HepG2 (cell line): ENCODE results near the gene RAB5B. TPM values are rescaled to one million over a fixed set of nuclear protein-coding genes. Genes with fewer than 3 reads are reported as not detected.

ENCODE experiments used
- BCLAF1 ChIP-seq: fragments of 450-650 bp; IDR thresholded peaks from 2 replicates; pipeline ENCODE4 v1.6.1; 2017; ENCODE audit warnings: mild to moderate bottlenecking
- ERF ChIP-seq: IDR thresholded peaks from 2 replicates; pipeline ENCODE4 v1.6.1; 2018; ENCODE audit warnings: missing biosample characterization, missing genetic modification reagents
- FIP1L1 ChIP-seq: fragments of 200-400 bp; formaldehyde crosslinking; IDR thresholded peaks from 2 replicates; pipeline ENCODE4 v1.6.1; 2018; ENCODE audit warnings: low read depth, mild to moderate bottlenecking, low read length, moderate library complexity, borderline replicate concordance; ENCODE audit not compliant: insufficient read depth
- MBNL3 ChIP-seq: fragments of 250-450 bp; sonication (Bioruptor Pico); conservative IDR thresholded peaks from 2 replicates; pipeline ENCODE4 v1.8.0; 2022; ENCODE audit warnings: mild to moderate bottlenecking, inconsistent platforms
- NFYB ChIP-seq: sonication (generic); formaldehyde crosslinking; IDR thresholded peaks from 2 replicates; pipeline ENCODE4 v1.4.0; 2020; ENCODE audit warnings: missing genetic modification reagents
- NR2C2 ChIP-seq: sonication (generic); formaldehyde crosslinking; IDR thresholded peaks from 2 replicates; pipeline ENCODE4 v1.4.0; 2020; ENCODE audit warnings: missing genetic modification reagents, mild to moderate bottlenecking, moderate library complexity, borderline replicate concordance
- NR2F1 ChIP-seq, 2 experiments: fragments of 450-650 bp in 1 of 2; formaldehyde crosslinking in 1 of 2; IDR thresholded peaks; 2 replicates each; pipeline versions ENCODE4 v1.5.0 to v1.6.1; 2016 to 2020; ENCODE audit warnings: mild to moderate bottlenecking in 1 of 2, missing compliant biosample characterization in 1 of 2, missing genetic modification reagents in 1 of 2, moderate library complexity in 1 of 2
- NR2F2 ChIP-seq: IDR thresholded peaks from 2 replicates; pipeline ENCODE4 v1.6.1; 2012; ENCODE audit warnings: low read depth, inconsistent platforms, borderline replicate concordance
- PITX1 ChIP-seq: sonication (generic); formaldehyde crosslinking; IDR thresholded peaks from 2 replicates; pipeline ENCODE4 v1.5.1; 2020; ENCODE audit warnings: mild to moderate bottlenecking, missing genetic modification reagents
- RAD21 ChIP-seq: fragments of 450-650 bp; formaldehyde crosslinking; IDR thresholded peaks from 2 replicates; pipeline ENCODE4 v1.5.0; 2020; ENCODE audit warnings: mild to moderate bottlenecking
- SALL1 ChIP-seq: sonication (generic); formaldehyde crosslinking; IDR thresholded peaks from 2 replicates; pipeline ENCODE4 v1.8.0; 2022; ENCODE audit warnings: mild to moderate bottlenecking, missing genetic modification reagents
- ZBTB10 ChIP-seq: sonication (generic); formaldehyde crosslinking; IDR thresholded peaks from 2 replicates; pipeline ENCODE4 v1.4.0; 2020; ENCODE audit warnings: missing genetic modification reagents, borderline replicate concordance
- ZMYM3 ChIP-seq: sonication (generic); formaldehyde crosslinking; IDR thresholded peaks from 2 replicates; pipeline ENCODE4 v1.5.1; 2020; ENCODE audit warnings: mild to moderate bottlenecking, missing genetic modification reagents
- ZNF224 ChIP-seq: sonication (generic); formaldehyde crosslinking; IDR thresholded peaks from 2 replicates; pipeline ENCODE4 v1.5.0; 2020; ENCODE audit warnings: mild to moderate bottlenecking, missing genetic modification reagents
- ZNF263 ChIP-seq: sonication (generic); formaldehyde crosslinking; IDR thresholded peaks from 2 replicates; pipeline ENCODE4 v1.4.0; 2020; ENCODE audit warnings: missing genetic modification reagents
- ZNF550 ChIP-seq: sonication (generic); formaldehyde crosslinking; IDR thresholded peaks from 2 replicates; pipeline ENCODE4 v1.4.0; 2020; ENCODE audit warnings: mild to moderate bottlenecking, missing genetic modification reagents, borderline replicate concordance
- ZSCAN9 ChIP-seq: IDR thresholded peaks from 2 replicates; pipeline ENCODE4 v1.6.1; 2016; ENCODE audit warnings: borderline replicate concordance
- polyA plus RNA-seq, 8 experiments: library from polyadenylated mRNA; depleted of rRNA in 3 of 8; stranded (reverse) in 7 of 8; unstranded in 1 of 8; fragments of >200 nt; fragmentation: Illumina TruSeq in 4 of 8; extraction: Trizol in 4 of 8; gene quantifications; 2 replicates each; pipeline versions ENCODE4 v1.2.1 to v1.2.3, GENCODE V29; 2011 to 2016; ENCODE audit warnings: low read depth in 4 of 8, missing spikeins in 1 of 8, mixed read lengths in 1 of 8; ENCODE audit not compliant: insufficient read depth in 1 of 8
- total RNA-seq, 5 experiments: library from RNA; depleted of rRNA; stranded (reverse); fragments of >200 nt; fragmentation: Illumina TruSeq; extraction: Trizol; gene quantifications; 2 replicates each; pipeline ENCODE4 v1.2.3, GENCODE V29; 2016; ENCODE audit warnings: low read depth in 1 of 5
- TF ChIP-seq, protein P1 (sequence below): IDR thresholded peaks from 2 replicates; pipeline ENCODE4 v1.6.1; 2016; ENCODE audit warnings: missing compliant biosample characterization, missing genetic modification reagents, borderline replicate concordance

The RAB5B gene
- total and polyA plus RNA-seq, 2 of the 13 experiments (the other 11 are each of a cell fraction or from before 2014, with no cell fraction given): 26.0 to 68.3 TPM

DNA sequence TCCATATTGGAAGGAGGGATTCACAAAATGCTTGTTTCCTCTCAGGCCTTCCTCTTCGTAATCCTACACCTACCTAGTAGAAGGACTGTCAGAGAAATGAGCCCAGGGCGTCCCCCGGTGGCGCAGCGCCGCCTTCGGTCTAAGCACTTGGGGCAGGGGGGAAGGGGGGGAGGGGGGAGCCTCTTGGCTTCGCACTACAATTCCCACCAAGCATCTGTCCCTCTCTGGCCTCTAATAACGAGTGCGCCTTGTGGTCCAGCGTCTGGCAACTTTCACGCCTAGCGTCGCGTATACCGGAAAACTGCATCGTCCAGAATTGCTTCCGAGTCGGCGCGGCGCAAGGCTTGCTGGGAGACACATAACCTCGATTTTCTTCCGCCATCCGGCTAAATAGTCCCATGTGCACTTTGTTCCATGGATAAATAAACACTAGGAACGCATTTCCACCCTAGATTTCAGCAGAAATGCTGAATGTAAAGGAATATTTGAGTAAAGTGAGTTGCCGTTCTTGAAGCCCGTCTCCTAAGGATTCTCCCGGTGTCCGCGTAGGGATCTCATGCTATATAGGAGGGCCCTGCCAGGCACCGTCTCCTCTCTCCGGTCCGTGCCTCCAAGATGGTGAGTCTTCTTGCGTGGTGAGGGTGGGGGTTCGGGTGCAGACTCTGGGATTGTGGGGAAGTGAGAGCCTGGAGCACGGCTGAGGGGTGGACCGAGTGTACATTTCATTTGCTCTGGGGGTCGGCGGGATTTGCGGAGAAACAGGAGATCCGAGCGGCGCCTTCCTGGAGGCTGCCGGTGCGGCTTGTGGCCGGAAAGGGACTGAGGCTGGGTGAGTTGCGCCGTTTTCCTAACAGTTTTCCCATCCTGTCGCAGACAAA is 67.9 kb downstream of the RAB5B start, which contains the start of gene RPS26 (continued):
- TF ChIP-seq ZSCAN9: peak; percentile 63
- TF ChIP-seq ZNF550: peak; percentile 58; the same call in 1 of the 2 replicates
- 0 out of 2 replicates have a peak, but pooled peaks have one; percentile 10 for TF ChIP-seq RAD21 (CRISPR knock-in tag)
- TF ChIP-seq PITX1 (CRISPR knock-in tag): 0 out of 2 replicates have a peak, but pooled peaks have one; percentile 23
- TF ChIP-seq NR2F2: no peak; the same call in 1 of the 2 replicates
- TF ChIP-seq ZNF224 (CRISPR knock-in tag): 0 out of 2 replicates have a peak, but pooled peaks have one; percentile 6
- no peak for TF ChIP-seq BCLAF1
- TF ChIP-seq NR2C2 (CRISPR knock-in tag): peak; percentile 99
- no peak; a peak in 1 of 4 replicates for TF ChIP-seq NR2F1 (CRISPR knock-in tag; IDR thresholded peaks at IDR 0.05)
- TF ChIP-seq ZBTB10 (CRISPR knock-in tag): 0 out of 2 replicates have a peak, but pooled peaks have one; percentile 67
- peak; percentile 81 for TF ChIP-seq NFYB (CRISPR knock-in tag)
- TF ChIP-seq SALL1: peak; percentile 67
- TF ChIP-seq ZMYM3: peak; percentile 28; the same call in 1 of the 2 replicates
- TF ChIP-seq ERF: peak; percentile 62; the same call in 1 of the 2 replicates
- peak; percentile 89; the same call in 1 of the 2 replicates for TF ChIP-seq MBNL3 (CRISPR knock-in tag)
- TF ChIP-seq, protein P1, sequence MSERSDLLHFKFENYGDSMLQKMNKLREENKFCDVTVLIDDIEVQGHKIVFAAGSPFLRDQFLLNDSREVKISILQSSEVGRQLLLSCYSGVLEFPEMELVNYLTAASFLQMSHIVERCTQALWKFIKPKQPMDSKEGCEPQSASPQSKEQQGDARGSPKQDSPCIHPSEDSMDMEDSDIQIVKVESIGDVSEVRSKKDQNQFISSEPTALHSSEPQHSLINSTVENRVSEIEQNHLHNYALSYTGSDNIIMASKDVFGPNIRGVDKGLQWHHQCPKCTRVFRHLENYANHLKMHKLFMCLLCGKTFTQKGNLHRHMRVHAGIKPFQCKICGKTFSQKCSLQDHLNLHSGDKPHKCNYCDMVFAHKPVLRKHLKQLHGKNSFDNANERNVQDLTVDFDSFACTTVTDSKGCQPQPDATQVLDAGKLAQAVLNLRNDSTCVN: peak; percentile 66; the same call in 1 of the 2 replicates
- no peak for TF ChIP-seq FIP1L1
- TF ChIP-seq ZNF263 (CRISPR knock-in tag): peak; percentile 65; the same call in 1 of the 2 replicates
